Measurements from ENCODE around the gene FGFR1OP2. TPM values are rescaled to one million over a fixed set of nuclear protein-coding genes. Genes with fewer than 3 reads are reported as not detected.

Gene FGFR1OP2
- total RNA-seq, 1 donor from 2014 or later, result 55.8 TPM

DNA sequence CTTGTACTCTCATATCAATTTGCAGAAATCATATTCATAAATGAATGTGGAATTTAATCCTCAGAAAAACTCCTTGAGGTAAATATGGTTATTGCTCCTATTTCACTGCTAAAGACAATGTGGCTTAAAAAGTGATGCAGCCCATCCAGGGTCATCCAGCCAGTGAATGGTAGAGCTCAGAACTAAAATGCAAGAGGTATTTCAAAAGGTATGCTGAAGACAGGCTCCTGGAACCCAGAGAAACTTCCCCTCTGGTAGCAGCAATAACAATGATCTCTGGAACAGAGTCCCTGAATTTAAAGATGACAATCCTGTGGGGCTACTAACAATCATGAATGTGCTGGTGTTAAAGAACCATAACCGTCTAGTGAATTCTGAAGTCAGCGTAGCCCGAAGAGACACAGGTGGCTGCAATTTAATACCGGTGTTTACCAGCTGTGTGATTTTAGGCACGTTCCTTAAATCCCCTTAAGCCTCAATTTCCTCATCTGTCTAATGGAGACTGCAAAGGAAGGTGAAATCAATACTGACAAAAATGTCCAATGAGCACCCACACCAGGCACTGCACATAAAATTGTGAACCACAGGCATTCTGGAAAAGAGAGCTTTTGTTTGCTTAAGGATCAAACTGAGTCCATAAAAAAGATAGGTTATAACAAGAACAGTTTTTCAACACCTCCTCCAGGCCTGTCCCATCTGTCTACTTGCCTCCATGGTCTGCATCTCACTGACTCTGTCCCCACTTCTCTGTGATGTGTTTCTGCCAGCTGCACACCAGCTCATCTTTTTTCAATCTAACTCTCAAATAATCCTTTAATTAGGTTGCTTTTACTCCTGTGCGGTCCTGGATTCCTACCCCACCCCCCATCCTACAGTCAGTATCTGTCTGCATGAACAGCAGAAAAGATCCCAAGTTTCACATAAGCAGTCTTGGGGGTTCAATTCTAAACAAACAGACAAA lies 65.4 kb downstream of the FGFR1OP2 start:
- no peak for DNase-seq

DNA sequence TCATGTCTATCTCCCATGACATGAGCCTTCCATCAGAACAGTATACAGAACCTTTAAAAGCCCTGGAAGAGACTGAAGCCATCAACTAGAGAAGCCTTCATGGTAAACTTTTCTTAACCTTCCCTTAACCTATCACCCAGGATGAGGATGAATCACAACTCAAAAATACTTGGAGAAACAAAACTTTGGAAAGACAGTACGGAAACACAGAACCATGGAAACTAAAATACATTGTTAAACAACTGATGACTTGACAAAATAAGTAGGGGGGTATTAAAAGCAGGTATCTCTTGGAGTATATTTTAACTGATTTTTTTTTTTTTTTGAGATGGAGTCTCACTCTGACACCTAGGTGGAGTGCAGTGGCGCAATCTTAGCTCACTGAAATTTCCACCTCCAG lies 67.2 kb downstream of the FGFR1OP2 start:
- DNase-seq, result no peak

GRCh38 chr12:27006797-27007467 lies 68.7 kb downstream of the FGFR1OP2 start:
- DNase-seq, result no peak

DNA sequence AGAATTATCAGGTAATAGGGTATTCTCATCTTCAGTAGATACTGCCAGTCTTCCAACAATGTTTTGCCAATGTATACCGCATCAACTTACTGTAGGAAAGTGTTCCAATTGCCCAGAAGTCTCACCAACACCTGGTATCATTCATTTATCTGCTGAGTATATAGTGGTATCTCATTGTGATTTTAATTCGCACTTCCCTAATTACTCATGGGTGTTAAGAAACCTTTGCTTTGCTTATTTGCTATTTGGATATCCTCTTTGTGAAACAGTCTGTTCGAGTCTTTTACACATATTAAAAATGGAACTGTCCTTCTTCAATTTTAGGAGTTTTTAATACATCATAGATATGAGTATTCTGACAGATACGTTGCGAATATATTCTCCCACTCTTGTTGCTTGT lies 69.8 kb downstream of the FGFR1OP2 start:
- DNase-seq, result no peak

GRCh38 chr12:27009881-27010301 lies 71.6 kb downstream of the FGFR1OP2 start:
- no peak for DNase-seq

GRCh38 chr12:27012239-27012981 lies 74.1 kb downstream of the FGFR1OP2 start:
- DNase-seq, result no peak

DNA sequence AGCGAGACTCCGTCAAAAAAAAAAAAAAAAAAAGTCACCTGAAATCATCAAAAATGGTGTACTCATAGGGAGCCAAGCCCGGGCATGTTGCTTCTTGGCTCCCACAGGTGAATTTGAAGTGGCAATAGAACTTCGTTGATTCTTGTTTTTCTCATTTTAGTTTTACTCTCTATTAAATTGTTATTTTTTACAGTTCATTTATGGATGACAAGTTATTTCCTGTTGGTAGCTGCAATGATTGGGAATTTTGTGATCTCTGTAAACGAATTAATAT lies 74.6 kb downstream of the FGFR1OP2 start:
- no peak for DNase-seq

DNA sequence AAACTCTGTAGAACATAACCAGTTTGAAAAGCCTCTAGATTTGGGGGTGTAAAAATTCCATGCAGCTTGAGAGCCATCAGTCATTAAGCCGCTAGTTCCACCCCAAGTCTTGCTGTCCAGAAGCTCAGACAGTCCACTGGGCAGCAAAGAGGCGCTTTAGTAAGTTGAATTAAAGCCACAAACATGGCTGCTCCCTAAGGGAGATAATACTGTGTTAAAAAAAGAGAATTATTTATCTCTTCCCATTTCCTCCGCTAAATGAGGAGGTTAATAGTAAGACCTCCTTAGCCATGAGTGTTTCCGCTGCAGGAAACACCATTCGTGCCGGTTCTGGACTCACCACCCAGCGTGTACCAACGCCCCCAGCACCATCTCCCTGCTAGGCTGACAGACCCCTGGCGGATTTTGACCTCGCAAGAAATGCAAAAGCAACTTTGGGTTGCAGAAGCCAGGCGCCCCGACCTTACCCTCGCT lies 75.4 kb downstream of the FGFR1OP2 start:
- peak; percentile 11 for DNase-seq

GRCh38 chr12:27014085-27014858 lies 76.0 kb downstream of the FGFR1OP2 start, which contains the start of gene TM7SF3:
TSS of gene TM7SF3 (minus strand) at chr12:27014384. CDS start at chr12:27014168, 216 bp downstream.
- peak; percentile 85 for DNase-seq

DNA sequence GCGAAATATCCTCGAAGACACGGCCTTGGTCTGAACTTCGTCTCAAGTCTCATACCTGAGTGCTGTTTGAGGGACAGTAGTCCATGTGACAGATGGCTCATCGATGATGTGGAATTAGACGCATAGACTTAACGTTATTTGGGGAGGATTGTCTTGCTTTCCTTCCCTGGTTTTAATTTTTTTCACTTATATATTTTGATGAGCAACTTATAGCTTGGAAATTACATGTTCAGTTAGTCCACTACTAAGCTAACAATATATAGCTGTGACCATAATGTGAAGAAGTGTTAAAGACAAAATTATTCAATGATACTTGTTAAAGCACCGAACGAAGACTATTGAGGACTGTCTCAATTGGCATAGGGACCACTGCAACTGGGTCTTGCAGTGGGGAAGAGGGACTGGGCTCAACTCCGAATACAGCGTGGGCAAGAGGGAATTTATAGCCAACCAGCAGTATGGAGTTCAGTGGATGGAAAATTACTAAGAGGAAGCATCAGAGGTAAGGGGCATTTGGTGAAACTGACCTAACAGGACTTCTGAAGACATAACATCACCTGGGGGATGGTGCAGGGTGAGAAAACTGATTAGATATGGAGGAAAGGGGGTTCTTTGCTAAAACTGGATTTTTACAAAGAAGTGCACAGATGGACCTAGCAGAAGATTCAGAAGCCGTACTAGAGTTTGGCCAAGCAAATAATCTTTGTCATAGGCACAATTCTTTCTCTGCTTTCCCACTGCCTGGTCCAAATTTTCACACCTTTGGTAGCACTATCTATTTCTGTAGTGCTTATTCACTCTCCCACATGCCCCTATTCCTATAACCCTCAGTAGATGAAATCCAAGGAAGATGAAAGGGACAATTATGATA lies 76.8 kb downstream of the FGFR1OP2 start:
- DNase-seq, result no peak

DNA sequence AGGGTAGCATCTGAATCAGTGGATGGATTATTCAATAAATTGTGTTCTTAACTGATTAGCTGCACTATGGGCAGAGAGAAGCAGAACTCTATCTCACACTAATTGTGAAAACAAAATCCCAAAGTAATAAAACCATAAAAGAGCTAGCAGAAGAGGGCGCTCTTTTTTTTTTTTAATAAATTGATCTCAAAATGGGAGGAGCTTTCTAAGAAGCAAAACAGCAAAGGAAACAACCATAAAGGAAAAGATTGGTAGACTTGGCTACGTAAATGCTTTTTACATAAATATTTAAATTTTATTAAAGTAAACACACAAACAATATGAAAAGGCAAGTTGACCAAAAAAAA lies 77.4 kb downstream of the FGFR1OP2 start:
- DNase-seq, result no peak

Other genes with a start within 250 kb of the FGFR1OP2 start
- gene ITPR2, start 105.3 kb upstream of the FGFR1OP2 start, total RNA-seq, result 63.4 TPM
- gene INTS13, start 489 bp upstream of the FGFR1OP2 start, total RNA-seq, result 20.9 TPM
- 45.9 TPM for gene TM7SF3, start 75.9 kb downstream of the FGFR1OP2 start, total RNA-seq
- 54.2 TPM for gene MED21, start 84.1 kb downstream of the FGFR1OP2 start, total RNA-seq
- gene C12orf71, start 144.1 kb downstream of the FGFR1OP2 start, total RNA-seq, result not detected

Measured in skin of body (tissue), 2 donors.